ENCODE results near the gene C2orf92.

C2orf92 gene

GRCh38 chr2:97654791-97655190, 14.7 kb upstream of the C2orf92 start (continued):
- TF ChIP-seq ZBTB49 (tag by site-specific recombination; IDR thresholded peaks at IDR 0.05; ENCODE audit: low read depth), result no peak
- TF ChIP-seq MEIS1 (CRISPR knock-in tag; IDR thresholded peaks at IDR 0.05; ENCODE audit: borderline replicate concordance), result no peak
- TF ChIP-seq KLF8 (tag by site-specific recombination; IDR thresholded peaks at IDR 0.05), result no peak
- TF ChIP-seq ZNF580 (tag by site-specific recombination; IDR thresholded peaks at IDR 0.05), result no peak
- no peak for TF ChIP-seq ZNF555 (tag by site-specific recombination; conservative IDR thresholded peaks at IDR 0.05)
- TF ChIP-seq KLF17 (tag by site-specific recombination; IDR thresholded peaks at IDR 0.05), result no peak

GRCh38 chr2:97656129-97656755, 13.3 kb upstream of the C2orf92 start:
- Histone ChIP-seq H3K4me3 (ENCODE audit: low read depth, low read length) (no peak overlapping the region), H3K9me3 (ENCODE audit: control insufficient read depth, insufficient read depth, low read depth, low read length) (no peaks in the 10 kb centered on the region), H3K36me3 (ENCODE audit: control insufficient read depth in 2 of 2, insufficient read depth in 1 of 2, low read length in 2 of 2) (peaks cover 0 to 70% of the 10 kb centered on the region in 2 experiments; a peak in 2 of 3 replicates), H3K4me1 (ENCODE audit: control insufficient read depth, insufficient read depth, low read length) (no peaks in the 10 kb centered on the region), H3K27ac (ENCODE audit: extremely low read depth, low read depth, low read length) (no peak overlapping the region)
- ChIA-PET CTCF (no interaction called here), POLR2A (interaction anchor here (4.8 kb wide), 1 partner anchor 10 kb away, joined by 16 read pairs; the partner anchor contains the start of gene COX5B)
- TF ChIP-seq ZNF398 (tag by site-specific recombination; IDR thresholded peaks at IDR 0.05), result no peak
- TF ChIP-seq YY2 (tag by site-specific recombination; IDR thresholded peaks at IDR 0.05), result no peak
- no peak for TF ChIP-seq ZNF202 (tag by site-specific recombination; IDR thresholded peaks at IDR 0.05; ENCODE audit: borderline replicate concordance)
- TF ChIP-seq MZF1 (tag by site-specific recombination; IDR thresholded peaks at IDR 0.05; ENCODE audit: borderline replicate concordance), result no peak
- TF ChIP-seq ZNF530 (tag by site-specific recombination; IDR thresholded peaks at IDR 0.05; ENCODE audit: low read depth), result no peak
- no peak for TF ChIP-seq HOXA7 (CRISPR knock-in tag; IDR thresholded peaks at IDR 0.05; ENCODE audit: borderline replicate concordance)
- TF ChIP-seq PRDM1 (tag by site-specific recombination; IDR thresholded peaks at IDR 0.05), result no peak
- TF ChIP-seq ZNF623 (tag by site-specific recombination; IDR thresholded peaks at IDR 0.05), result no peak
- TF ChIP-seq KLF8 (tag by site-specific recombination; IDR thresholded peaks at IDR 0.05), result no peak

- H3K4me3 ChIP-seq (ENCODE audit: low read depth, low read length), result no peak overlapping the region
- CTCF ChIA-PET, result no interaction called here
Observed at GRCh38 chr2:97656905-97657587, 12.5 kb upstream of the C2orf92 start.

More at GRCh38 chr2:97656905-97657587, 12.5 kb upstream of the C2orf92 start:
- H3K27ac ChIP-seq (ENCODE audit: extremely low read depth, low read depth, low read length), result no peak overlapping the region
- POLR2A ChIA-PET, result interaction anchor here (4.8 kb wide), 1 partner anchor 11 kb away, joined by 16 read pairs; the partner anchor contains the start of gene COX5B
- H3K36me3 ChIP-seq (ENCODE audit: control insufficient read depth in 2 of 2, insufficient read depth in 1 of 2, low read length in 2 of 2), result peaks cover 0 to 77% of the 10 kb centered on the region in 2 experiments; a peak in 2 of 3 replicates
- H3K4me1 ChIP-seq (ENCODE audit: control insufficient read depth, insufficient read depth, low read length), result no peaks in the 10 kb centered on the region
- no peaks in the 10 kb centered on the region for H3K9me3 ChIP-seq (ENCODE audit: control insufficient read depth, insufficient read depth, low read depth, low read length)
- TF ChIP-seq KLF17 (tag by site-specific recombination; IDR thresholded peaks at IDR 0.05), result no peak
- no peak for TF ChIP-seq ZNF658 (tag by site-specific recombination; IDR thresholded peaks at IDR 0.05)
- TF ChIP-seq PRDM6 (tag by site-specific recombination; IDR thresholded peaks at IDR 0.05), result no peak
- no peak for TF ChIP-seq ZNF704 (tag by site-specific recombination; IDR thresholded peaks at IDR 0.05)
